Smooth muscle cell (in vitro differentiated cells): ENCODE results near the gene ATF1. TPM values are rescaled to one million over a fixed set of nuclear protein-coding genes. Genes with fewer than 3 reads are reported as not detected.

Experiments used
- DNase-seq: peaks from one replicate; lab custom pipeline; 2025; ENCODE audit not compliant: unreplicated experiment; lab: John Stamatoyannopoulos, UW
- H2AFZ ChIP-seq: fragments of 200-600 bp; sonication (generic); 2 replicates; pipeline ENCODE4 v1.6.0; 2016; ENCODE audit warnings: antibody characterized with exemption, low read depth, mild to moderate bottlenecking
- H3F3A ChIP-seq: fragments of 200-600 bp; sonication (generic); 2 replicates; pipeline ENCODE4 v1.6.0; 2017; ENCODE audit warnings: antibody characterized with exemption, low read depth
- H3K27ac ChIP-seq: fragments of 200-600 bp; sonication (generic); 2 replicates; pipeline ENCODE4 v1.5.1; 2016; ENCODE audit warnings: low read depth, mild to moderate bottlenecking
- H3K27me3 ChIP-seq: fragments of 200-600 bp; sonication (generic); 2 replicates; pipeline ENCODE4 v1.6.1; 2016; ENCODE audit warnings: low read depth, mild to moderate bottlenecking
- H3K36me3 ChIP-seq: fragments of 200-600 bp; sonication (generic); 2 replicates; pipeline ENCODE4 v1.5.1; 2016; ENCODE audit warnings: low read depth
- H3K4me1 ChIP-seq: fragments of 200-600 bp; sonication (generic); 2 replicates; pipeline ENCODE4 v1.5.1; 2016; ENCODE audit warnings: low read depth
- H3K4me2 ChIP-seq: fragments of 200-600 bp; sonication (generic); 2 replicates; pipeline ENCODE4 v1.6.0; 2016; ENCODE audit warnings: mild to moderate bottlenecking
- H3K4me3 ChIP-seq: fragments of 200-600 bp; sonication (generic); 2 replicates; pipeline ENCODE4 v1.5.1; 2016; ENCODE audit warnings: mild to moderate bottlenecking
- H3K79me2 ChIP-seq: fragments of 200-600 bp; sonication (generic); 2 replicates; pipeline ENCODE4 v1.6.0; 2016; ENCODE audit warnings: low read depth, mild to moderate bottlenecking
- H3K9ac ChIP-seq: fragments of 200-600 bp; sonication (generic); 2 replicates; pipeline ENCODE4 v1.6.0; 2016; ENCODE audit warnings: low read depth
- H3K9me3 ChIP-seq: fragments of 200-600 bp; sonication (generic); replicated peaks from 2 replicates; pipeline ENCODE4 v1.5.1; 2016; ENCODE audit warnings: low read depth
- H4K20me1 ChIP-seq: fragments of 200-600 bp; sonication (generic); 2 replicates; pipeline ENCODE4 v1.6.0; 2016; ENCODE audit warnings: low read depth
- CTCF ChIP-seq: fragments of 200-600 bp; sonication (generic); IDR thresholded peaks from 2 replicates; pipeline ENCODE4 v1.5.1; 2017; ENCODE audit warnings: borderline replicate concordance, mild to moderate bottlenecking, antibody characterized with exemption; ENCODE audit not compliant: insufficient read depth, poor library complexity, severe bottlenecking
- WGBS: methylation state at CpG from one replicate; pipeline ENCODE4 v1.1.7; 2016; ENCODE audit warnings: low lambda C conversion rate; 5-methylcytosine and 5-hydroxymethylcytosine counted together
- polyA plus RNA-seq: library from polyadenylated mRNA; unstranded; fragments of >200 nt; fragmentation: Nextera tagmentation; extraction: Ambion mirVana; gene quantifications from 2 replicates; pipeline ENCODE4 v1.2.1, GENCODE V29; 2016
- total RNA-seq: library from RNA; depleted of rRNA; stranded (reverse); fragments of >200 nt; gene quantifications from 2 replicates; pipeline ENCODE4 v1.2.3, GENCODE V29; 2014

ATF1 gene
- total and polyA plus RNA-seq, 2 experiments from 2014 or later: 20.7 to 28.4 TPM

DNA sequence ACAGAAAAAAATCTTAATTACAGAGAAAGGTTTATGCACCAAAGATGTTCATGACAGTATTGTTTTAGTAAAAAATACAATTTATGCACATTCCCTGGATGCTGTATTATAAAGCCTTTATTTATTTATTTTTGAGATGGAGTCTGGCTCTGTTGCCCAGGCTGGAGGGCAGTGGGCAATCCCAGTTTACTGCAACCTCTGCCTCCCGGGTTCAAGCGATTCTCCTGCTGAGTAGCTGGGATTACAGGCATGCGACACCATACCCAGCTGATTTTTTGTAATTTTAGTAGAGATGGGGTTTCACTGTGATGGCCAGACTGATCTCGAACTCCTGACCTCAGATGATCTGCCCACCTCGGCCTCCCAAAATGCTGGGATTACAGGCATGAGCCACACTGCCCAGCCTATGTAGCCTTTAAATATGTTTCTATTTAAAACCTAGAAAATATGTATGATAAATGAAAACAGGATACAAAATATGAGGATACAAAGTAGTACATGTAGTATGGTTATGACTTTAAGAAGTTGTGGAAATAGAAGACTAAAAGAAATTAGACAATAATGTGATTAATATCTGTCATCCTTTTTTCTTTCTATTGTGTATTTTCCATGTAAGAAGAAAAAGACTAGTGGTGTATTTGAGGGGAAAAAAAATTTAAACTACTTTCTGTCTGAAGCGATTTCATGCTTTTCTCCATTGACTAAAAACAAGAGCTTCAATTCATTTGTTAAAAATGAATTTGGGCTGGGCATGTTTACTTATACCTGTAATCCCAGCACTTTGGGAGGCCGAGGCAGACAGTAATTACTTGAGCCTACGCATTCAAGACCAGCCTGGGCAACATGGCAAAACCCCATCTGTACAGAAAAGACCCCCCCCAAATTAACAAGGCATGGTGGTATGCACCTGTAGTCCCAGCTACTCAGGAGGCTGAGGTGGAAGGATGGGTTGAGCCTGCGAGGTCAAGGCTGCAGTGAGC is 13.1 kb downstream of the ATF1 start:
- peaks cover 84% of the 10 kb centered on the region for H3K79me2 ChIP-seq
- H3K9ac ChIP-seq: no peak overlapping the region
- TF ChIP-seq CTCF: no peak
- WGBS: 94% methylated on average over 9 of the region's 9 CpGs
- H3K4me3 ChIP-seq: no peak overlapping the region
- H2AFZ ChIP-seq: no peak overlapping the region
- H3F3A ChIP-seq: peaks cover 3% of the 10 kb centered on the region
- no peaks in the 10 kb centered on the region for H3K9me3 ChIP-seq
- H3K27ac ChIP-seq: no peak overlapping the region
- H4K20me1 ChIP-seq: peaks cover 60% of the 10 kb centered on the region
- no peak for DNase-seq
- H3K4me1 ChIP-seq: no peaks in the 10 kb centered on the region
- no peak overlapping the region for H3K4me2 ChIP-seq
- H3K27me3 ChIP-seq: no peaks in the 10 kb centered on the region
- no peaks in the 10 kb centered on the region for H3K36me3 ChIP-seq

GRCh38 chr12:50778663-50779590 is 15.0 kb downstream of the ATF1 start:
- peaks cover 70% of the 10 kb centered on the region for H3K79me2 ChIP-seq
- no peaks in the 10 kb centered on the region for H3K36me3 ChIP-seq
- DNase-seq: no peak
- no peak overlapping the region for H3K9ac ChIP-seq
- TF ChIP-seq CTCF: no peak
- no peaks in the 10 kb centered on the region for H3K4me1 ChIP-seq
- no peaks in the 10 kb centered on the region for H3K9me3 ChIP-seq
- peaks cover 3% of the 10 kb centered on the region for H3F3A ChIP-seq
- H3K4me2 ChIP-seq: no peak overlapping the region
- H3K27ac ChIP-seq: no peak overlapping the region
- H3K4me3 ChIP-seq: no peak overlapping the region
- no peak overlapping the region for H2AFZ ChIP-seq
- H4K20me1 ChIP-seq: peaks cover 47% of the 10 kb centered on the region
- 92% methylated on average over 8 of the region's 8 CpGs for WGBS
- no peaks in the 10 kb centered on the region for H3K27me3 ChIP-seq

GRCh38 chr12:50780013-50780412 is 16.1 kb downstream of the ATF1 start:
- Histone ChIP-seq H3K4me1 (no peaks in the 10 kb centered on the region), H3K36me3 (no peaks in the 10 kb centered on the region), H3F3A (peaks cover 3% of the 10 kb centered on the region), H3K9ac (no peak overlapping the region), H3K9me3 (no peaks in the 10 kb centered on the region), H3K27ac (no peak overlapping the region), H4K20me1 (peaks cover 39% of the 10 kb centered on the region), H3K4me2 (no peak overlapping the region), H3K4me3 (no peak overlapping the region), H2AFZ (no peak overlapping the region), H3K79me2 (peaks cover 65% of the 10 kb centered on the region), H3K27me3 (no peaks in the 10 kb centered on the region)
- 96% methylated on average over 4 of the region's 4 CpGs for WGBS
- TF ChIP-seq CTCF: no peak
- no peak for DNase-seq
